ENCODE results near the gene EML5. TPM values are rescaled to one million over a fixed set of nuclear protein-coding genes. Genes with fewer than 3 reads are reported as not detected.
A peak's percentile ranks its signal among the peaks of the same experiment; 100 is the strongest.

Gene EML5
- total RNA-seq, 1 experiment from 2014 or later, result 1.4 TPM

GRCh38 chr14:88617479-88617878 lies 175.3 kb downstream of the EML5 start:
- no peak for DNase-seq (ENCODE audit: low read depth)

- DNase-seq (ENCODE audit: low read depth), result no peak
These were observed 176.1 kb downstream of the EML5 start for GRCh38 chr14:88616697-88617096.

- peak; percentile 32 for DNase-seq (ENCODE audit: low read depth)
These were observed 178.4 kb downstream of the EML5 start for GRCh38 chr14:88614218-88614907.

- peak; percentile 81 for DNase-seq (ENCODE audit: low read depth)
These were observed 179.2 kb downstream of the EML5 start for GRCh38 chr14:88613552-88614010.

GRCh38 chr14:88612981-88613380 lies 179.8 kb downstream of the EML5 start:
- peak; percentile 32 for DNase-seq (ENCODE audit: low read depth)

GRCh38 chr14:88611878-88612277 lies 180.9 kb downstream of the EML5 start:
- no peak for DNase-seq (ENCODE audit: low read depth)

- no peak for DNase-seq (ENCODE audit: low read depth)
These were observed 184.9 kb downstream of the EML5 start for GRCh38 chr14:88607829-88608228.

DNA sequence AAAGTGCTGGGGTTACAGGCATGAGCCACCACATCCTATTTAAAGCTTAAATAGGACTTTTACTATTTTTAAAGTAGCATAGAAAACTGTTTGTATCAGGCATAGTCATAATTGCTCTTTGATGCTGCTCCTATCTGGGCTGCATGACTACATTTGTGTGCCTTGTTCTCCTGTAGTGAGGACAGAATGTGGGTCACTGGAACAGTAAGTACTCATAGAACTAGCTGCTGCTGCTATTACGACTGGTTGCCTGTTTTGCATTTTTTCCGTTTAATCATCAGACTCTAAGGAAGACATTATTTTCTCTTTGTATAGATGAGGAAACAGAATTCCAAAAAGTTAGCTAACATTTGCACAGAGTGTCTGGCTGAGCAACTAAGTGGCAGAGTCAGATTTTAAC lies 187.2 kb downstream of the EML5 start:
- no peak for DNase-seq (ENCODE audit: low read depth)

DNA sequence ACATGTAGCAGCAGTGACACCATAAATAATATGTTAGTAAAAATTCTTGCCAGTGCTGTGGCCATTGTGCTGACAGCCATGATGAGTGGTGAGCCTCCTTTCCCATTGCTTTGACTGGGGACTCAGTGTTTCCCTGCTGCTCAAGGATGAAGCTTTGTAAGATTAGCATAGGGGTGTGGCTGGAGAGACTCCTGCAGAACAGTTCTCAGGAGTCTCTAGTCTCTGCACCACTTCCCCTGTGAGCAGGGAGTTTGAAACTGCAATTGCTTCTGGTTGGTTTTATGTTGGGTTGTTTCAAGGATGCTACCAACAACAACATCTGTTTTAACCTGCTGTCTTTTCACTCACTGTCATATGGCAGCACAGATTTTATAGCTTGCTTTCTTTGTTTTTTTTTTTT lies 188.5 kb downstream of the EML5 start:
- no peak for DNase-seq (ENCODE audit: low read depth)

DNA sequence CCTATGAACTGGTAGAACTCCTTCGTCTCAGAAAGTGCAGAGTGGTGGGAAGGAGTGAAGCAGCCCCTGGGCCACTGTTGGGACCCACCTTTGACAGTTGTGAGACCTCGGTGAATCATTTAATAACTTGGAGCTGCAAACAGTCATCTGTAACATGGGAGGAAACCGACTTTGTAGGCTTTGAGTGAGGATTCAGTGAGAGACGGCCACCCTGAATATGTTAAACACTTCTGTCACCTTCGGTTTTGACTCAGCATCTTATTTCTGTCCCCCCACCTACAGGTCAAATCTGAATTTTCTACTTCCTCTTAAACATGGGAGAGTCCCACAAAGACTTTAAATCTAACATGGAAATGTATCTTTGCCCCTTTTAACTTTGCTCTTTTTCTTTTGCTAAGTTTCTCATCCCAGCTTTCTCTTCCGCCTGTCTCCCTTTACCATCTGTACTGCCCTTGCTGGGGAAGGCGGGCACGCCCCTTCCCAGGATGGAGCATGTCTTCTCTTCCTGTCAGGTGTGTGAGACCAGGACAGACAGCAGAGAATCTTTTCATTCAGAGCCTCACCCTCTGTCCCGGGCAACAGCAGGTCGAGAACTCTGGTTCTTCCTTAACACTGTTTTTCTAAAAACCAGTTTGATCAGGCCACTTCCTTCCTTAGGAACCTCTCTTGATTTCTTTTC lies 192.9 kb downstream of the EML5 start:
- DNase-seq (ENCODE audit: low read depth), result no peak

GRCh38 chr14:88599326-88599725 lies 193.4 kb downstream of the EML5 start:
- DNase-seq (ENCODE audit: low read depth), result no peak

DNA sequence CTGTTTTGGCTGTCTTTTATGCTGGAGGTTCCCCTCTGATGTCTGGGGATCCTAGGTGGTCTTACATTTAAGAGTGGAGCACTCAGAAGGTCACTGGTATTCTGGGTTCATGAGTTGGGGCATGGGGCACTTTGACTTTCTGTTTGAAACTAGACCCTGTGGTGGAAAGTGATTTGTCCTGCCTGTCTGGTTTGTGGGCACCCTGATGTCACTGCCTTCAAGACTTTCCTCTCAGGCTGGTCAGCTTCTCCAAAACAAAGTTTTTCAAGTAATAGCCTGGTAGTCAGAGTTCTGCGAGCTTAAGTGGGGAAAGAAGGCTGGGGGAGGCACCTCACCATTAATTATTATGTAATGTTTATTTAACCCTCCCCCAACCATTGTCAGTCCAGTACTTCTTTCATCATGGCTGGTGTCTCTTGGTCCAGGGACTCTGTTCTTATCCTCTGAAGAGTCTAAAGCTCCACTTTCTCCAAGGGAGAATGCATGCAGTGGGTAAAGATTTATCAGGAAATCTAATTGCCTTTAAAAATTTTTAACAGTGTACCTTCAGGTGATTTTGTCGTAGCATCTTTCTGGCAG lies 194.6 kb downstream of the EML5 start:
- no peak for DNase-seq (ENCODE audit: low read depth)

GRCh38 chr14:88597601-88598000 lies 195.2 kb downstream of the EML5 start:
- DNase-seq (ENCODE audit: low read depth), result no peak

DNA sequence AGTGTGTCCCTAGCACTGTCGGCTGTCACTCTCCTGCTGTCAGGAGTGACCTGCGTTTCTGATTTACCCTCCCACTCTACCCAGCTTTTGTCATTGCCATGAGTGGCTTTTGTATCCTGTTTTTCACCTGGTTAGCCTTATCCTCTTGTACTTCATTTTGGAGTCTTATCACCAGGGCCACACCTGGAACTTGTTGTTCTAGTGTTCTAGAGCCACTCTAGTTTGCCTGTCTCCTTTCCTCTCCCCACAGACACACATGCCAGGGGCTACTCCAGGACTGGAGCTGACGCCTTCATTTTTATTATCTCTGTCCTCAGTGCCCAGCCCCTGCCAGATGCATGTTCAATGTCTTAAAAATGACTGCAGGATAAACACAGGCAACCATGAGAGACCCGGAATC lies 195.7 kb downstream of the EML5 start:
- no peak for DNase-seq (ENCODE audit: low read depth)

- no peak for DNase-seq (ENCODE audit: low read depth)
These were observed 200.7 kb downstream of the EML5 start for GRCh38 chr14:88592031-88592430.

GRCh38 chr14:88590173-88590572 lies 202.6 kb downstream of the EML5 start:
- DNase-seq (ENCODE audit: low read depth), result no peak

GRCh38 chr14:88588081-88588480 lies 204.7 kb downstream of the EML5 start:
- no peak for DNase-seq (ENCODE audit: low read depth)

DNA sequence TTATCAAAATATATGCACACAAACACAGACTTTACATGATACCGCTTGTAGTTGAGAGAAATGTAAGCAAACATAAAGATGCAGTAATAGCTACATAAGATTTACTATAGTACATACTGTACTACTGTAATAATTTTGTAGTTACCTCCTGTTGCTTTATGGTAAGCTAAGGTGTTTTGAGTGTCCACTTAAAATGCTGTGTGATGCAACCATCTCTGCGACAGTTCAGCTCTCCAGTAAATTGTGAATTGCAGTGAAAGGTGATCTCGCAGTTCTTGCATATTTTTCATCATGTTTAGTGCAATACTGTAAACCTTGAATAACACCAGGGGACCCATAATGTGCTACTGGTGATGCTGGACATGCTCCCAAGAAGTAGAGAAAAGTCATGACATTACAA lies 208.3 kb downstream of the EML5 start:
- DNase-seq (ENCODE audit: low read depth), result no peak

DNA sequence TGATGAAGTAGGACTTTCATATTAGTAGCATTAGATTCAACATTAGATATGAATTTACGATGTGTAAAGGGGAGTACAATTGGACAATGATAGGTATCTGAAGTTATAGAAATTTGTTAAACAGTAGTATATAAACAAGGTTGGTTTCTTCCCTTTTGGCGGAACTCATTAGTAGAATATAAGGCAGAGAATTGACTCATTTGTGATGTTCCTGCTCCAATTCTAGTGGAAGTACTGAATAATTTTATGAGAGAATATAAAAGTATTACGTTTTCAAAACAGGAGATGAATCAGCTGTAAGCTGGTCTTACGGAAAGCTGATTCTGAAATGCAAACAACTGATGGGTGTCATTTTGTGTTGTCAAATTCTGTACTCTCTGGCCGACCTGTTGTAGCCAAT lies 216.5 kb downstream of the EML5 start:
- DNase-seq (ENCODE audit: low read depth), result no peak

DNA sequence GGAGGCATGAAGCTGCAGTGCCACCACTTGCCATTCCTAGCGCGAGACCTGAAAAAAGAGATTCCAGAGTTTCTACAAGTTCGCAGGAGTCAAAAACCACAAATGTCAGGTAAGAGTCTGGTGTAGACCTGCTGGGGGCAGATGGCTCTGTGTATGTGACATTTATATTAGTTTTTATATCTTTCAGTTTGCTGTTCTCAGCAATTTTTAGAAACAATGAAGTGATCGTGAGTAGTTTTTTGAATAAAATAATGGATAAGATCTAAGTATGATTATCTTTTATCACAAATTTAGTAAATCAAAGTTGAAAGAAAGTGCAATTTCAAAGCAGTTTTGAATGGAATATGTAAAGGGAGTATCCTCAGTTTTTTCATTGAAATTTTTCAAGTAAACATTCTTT lies 220.6 kb downstream of the EML5 start:
- no peak for DNase-seq (ENCODE audit: low read depth)

- DNase-seq (ENCODE audit: low read depth), result no peak
These were observed 224.6 kb downstream of the EML5 start for GRCh38 chr14:88568196-88568595.

DNA sequence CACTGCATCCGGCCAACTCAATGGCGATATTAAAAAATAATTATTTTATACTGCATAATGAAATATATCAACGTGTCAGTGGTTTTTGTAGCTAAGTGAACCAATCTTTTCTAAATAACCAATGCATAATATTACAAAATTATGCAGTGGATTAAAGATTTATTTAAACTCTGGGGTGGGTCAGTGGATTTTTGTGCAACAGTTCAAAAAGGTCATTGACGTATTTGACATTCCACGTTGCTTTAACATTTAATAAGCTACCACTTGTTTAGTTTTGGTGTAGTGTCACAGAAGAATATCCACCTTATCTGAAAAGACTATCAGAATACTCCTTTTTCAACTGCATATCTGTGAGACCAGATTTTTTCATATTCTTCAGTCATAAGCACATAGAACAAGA lies 227.3 kb downstream of the EML5 start:
- no peak for DNase-seq (ENCODE audit: low read depth)

- DNase-seq (ENCODE audit: low read depth), result no peak
These were observed 228.9 kb downstream of the EML5 start for GRCh38 chr14:88563845-88564244.
